GM21619 (cell line): ENCODE measurements around the gene IBA57.
"Not testable (repeated sequence)": the region's sequence is repeated elsewhere in the genome, so short reads cannot be mapped to it uniquely, and the experiment has no call there.

ENCODE experiments used
- ATAC-seq: cut with Tn5 transposase; IDR thresholded peaks from one replicate; pipeline ENCODE4 v1.9.1; 2021; ENCODE audit not compliant: unreplicated experiment

The IBA57 gene

DNA sequence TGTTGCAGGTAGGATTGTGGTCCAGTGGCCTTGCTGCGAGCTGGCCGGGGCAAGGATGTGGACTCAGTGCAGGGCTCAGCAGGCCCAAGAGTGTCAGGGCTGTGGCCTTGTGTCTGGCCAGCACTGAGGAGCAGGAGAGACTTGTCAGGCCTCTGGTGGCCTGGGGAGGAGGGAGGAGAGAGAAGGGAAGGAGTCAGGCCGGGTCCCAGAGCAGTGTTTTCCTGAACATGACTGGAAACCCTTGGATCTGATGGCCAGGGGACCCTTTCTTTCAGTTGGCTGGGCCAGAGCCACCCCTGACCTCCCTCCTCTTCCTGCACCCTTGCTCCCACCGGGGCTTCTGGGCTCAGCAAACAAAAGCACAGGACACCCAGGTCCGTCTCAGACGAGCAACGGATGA lies 5.1 kb downstream of the IBA57 start:
- ATAC-seq, result no peak

DNA sequence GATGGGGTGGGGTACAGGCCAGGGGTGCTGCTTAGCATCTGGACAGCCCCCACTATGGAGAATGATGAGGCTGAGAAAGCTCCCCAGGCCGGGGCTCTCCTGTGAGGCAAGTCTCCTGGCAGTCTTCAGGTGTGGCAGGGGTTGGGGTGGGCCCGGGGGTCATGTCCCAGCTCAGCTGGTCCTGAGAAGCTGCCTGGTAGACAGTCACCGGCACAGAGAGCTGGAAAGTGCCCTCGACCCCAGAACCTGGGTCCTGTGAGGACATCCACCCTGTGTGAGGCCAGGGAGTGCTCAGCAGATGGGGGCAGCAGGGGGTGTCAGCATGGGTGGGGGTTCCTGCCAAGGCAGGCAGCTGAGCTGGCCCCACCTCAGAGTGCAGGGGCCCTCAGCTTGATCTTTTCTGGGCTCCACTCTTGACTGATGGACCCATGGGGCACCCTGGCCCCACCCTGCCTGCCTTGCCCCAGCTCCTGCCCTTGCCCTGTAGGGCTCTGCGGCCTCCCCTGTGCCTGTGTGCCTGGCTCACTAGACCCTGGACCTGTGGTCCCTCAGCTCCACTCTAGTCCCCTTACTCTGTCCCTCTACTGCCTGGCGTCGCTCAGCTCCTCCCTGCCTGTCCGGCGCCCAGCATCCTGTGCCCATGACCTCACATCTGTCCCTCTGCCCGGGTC lies 5.8 kb downstream of the IBA57 start:
- no peak for ATAC-seq

DNA sequence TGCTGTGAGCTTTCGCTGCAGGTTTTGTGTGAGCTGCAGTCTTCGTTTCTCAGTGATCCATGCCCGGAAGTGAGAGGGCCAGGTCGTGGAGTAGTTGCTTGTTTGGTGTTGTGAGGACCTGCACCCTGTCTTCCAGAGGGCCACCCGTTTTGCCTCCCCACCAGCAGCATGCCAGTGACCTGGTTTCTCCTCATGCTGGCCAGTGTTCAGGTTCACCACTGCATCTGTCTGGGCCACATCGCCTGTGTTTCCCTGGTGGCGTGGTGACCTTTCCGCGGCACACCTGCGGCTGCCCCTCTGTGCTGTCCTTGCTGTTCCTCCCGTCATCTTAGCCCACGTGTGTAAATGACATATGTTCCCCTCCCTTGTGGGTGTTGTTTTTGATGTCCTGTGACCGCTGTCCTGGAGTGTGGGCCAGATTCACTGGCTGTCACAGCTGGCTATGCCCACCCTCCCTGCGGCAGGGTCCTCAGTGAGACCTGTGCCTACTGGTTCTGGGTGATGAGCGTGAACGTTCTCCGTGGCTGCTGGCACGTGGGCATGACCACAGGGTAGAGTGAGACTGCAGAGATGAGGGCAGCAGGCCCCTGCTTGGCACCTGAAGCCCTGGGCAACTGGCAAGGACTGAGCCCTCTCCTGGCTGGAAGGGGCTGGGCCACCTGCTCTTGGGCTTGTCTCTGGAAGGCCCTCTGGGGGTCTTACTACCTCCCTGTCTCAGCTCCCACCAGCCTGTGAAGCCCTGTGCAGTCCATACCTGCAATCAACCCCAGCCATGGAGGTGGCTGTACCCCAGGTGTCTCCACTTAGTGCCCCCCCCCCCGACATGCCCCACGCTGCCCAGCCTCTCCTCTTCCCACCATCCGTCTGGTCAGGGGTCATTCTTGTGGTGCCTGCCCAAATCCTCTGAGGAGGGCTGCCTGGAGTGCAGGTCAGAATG lies 7.3 kb downstream of the IBA57 start:
- ATAC-seq, result no peak

DNA sequence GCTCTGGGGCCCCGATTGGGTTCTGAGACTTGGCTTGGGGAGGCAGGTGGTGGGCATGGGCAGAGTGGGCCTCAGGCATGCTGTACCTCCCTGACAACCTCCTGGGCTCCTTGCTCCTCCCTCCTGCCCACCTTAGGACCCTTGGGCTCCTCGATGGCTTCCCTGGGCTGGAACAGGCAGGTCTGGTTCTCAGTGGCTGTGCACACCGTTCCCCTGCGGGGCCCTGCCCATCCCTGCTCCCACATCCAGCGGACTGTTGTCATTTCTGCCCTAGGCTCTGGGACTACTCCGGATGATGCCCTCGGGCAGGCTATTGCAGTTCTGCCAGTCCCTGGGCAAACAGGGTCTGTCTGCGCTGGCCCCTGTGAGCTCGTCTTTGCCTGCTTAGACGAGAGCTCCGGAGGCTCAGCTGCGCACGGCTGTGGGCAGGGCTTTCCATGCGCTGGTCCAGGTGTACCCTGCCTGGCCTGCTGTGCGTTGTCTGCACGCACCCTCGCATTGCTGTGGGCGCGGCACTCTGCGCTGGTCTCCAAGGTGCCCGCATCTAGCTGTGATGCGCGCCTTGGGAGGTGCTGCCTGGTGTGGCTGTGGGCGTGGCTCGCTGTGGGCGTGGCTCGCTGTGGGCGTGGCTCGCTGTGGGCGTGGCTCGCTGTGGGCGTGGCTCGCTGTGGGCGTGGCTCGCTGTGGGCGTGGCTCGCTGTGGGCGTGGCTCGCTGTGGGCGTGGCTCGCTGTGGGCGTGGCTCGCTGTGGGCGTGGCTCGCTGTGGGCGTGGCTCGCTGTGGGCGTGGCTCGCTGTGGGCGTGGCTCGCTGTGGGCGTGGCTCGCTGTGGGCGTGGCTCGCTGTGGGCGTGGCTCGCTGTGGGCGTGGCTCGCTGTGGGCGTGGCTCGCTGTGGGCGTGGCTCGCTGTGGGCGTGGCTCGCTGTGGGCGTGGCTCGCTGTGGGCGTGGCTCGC lies 8.2 kb downstream of the IBA57 start:
- not testable (repeated sequence) for ATAC-seq

DNA sequence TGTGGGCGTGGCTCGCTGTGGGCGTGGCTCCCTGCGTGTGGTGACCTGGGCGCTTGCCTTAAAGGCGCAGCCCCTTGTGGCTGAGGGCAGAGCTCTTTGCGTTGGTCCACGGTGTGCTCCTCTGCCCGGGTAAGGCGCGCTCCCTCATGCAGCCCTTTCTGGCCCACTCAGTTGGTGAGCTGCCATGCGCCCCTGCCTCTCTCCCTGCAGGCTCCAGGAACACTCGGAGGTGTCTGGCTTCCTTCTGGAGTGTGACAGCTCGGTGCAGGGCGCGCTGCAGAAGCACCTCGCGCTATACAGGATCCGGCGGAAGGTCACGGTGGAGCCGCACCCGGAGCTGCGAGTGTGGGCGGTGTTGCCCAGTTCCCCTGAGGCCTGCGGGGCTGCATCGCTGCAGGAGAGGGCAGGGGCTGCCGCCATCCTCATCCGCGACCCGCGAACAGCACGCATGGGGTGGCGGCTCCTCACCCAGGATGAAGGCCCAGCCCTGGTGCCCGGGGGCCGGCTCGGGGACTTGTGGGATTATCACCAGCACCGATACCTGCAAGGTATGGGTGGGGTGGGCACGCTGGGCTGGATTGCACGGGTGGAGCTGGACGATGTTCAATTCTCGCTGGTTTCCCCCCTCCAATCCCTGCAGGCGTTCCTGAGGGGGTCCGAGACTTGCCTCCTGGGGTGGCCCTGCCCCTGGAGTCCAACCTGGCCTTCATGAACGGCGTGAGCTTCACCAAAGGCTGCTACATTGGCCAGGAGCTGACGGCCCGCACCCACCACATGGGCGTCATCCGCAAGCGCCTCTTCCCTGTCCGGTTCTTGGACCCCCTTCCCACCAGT lies 9.1 kb downstream of the IBA57 start:
- no peak for ATAC-seq

DNA sequence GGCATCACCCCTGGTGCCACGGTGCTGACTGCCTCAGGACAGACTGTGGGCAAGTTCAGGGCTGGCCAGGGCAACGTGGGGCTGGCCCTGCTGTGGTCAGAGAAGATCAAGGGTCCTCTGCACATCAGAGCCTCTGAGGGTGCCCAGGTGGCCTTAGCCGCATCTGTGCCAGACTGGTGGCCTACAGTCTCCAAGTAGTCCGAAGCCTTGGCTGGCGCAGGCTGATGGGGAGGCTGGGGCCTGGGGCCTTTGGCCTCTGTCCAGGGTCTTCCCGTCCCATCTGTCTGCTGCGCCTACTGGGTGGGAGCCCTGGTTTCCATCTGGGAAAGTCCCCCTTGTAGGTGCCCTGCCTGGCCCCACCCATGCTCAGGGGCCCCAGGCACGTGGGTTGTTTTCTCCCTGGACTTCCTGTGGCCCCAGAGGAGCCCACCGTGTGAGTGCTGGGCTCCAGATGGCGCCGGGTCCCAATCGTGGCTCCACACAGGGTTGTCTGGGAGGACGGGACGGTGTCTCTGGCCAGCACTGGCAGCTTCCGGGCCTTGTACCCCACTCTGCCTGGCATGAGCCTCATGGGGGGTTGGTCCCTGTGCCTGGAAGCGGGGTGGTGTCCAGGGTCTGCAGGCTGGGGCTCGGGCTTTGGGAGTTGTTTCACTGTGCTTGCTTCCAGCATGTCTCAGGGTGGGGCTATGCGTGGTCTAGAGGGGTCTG lies 9.9 kb downstream of the IBA57 start:
- no peak for ATAC-seq

DNA sequence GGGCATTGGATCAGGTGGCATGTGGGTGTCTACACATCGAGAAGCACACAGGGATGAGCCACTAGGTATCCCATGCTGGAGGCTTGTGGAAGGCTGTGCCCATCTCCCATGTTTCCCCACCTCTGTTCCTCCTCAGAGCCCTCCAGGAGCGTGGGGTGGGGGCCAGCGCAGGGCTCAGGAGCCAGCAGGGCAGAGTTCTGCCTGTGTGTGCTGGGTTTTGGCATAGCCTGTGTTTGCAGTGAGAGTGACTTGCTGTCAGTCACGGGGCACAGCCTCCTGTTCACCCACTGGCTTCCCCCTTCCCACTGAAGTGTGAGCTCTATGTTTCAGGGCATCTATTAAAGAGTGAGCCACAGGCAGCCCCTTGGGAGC lies 10.4 kb downstream of the IBA57 start:
- ATAC-seq, result no peak

DNA sequence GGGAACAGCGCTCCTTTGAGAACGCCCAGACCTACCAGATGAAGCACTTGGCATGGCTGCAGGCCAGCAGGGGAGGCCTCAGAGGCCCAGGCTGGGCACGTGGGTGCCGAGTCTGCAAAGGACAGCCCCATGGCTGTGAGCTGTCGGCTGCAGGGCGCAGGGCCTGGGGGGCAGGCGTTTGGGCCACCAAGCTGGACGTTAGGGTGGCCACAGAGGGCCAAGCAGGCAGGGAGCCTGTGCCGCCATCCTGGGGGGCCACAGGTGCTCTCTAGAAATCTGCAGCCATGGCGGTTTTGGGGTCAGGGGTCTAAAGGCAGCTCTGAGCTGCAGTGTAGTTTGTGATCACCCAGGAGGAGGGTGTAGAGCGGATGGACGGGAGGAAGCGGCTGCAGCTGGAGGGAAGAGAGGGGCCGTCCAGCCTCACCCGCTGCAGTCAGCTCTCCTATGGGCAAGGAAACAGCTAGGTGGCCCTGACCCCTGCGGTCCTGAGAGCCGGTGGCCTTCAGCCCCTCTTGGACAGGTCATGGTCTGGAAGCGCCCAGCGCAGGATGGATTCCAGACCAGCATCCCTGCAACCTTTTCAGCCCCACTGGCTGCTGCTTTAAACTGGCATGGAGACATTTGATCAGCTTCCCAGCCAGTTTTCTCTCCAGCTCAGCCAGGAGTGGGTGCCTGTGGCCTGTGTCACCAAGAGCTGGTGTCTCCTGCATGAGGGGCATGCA lies 11.0 kb downstream of the IBA57 start:
- ATAC-seq, result no peak

DNA sequence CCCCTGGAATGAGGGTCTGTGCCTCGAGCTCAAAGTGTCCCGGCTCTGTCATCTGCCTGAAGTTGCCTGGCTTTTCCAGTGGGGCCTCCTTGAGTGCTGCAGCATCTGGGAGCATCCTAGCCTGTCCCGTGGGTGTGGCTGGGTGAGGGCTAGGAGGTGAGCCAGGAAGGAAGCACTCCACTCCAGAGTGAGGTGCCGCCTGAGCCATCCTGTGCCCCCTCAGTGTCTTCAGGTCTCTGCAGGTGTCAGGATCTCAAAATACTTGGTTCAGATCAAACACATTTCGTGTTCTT lies 11.5 kb downstream of the IBA57 start:
- no peak for ATAC-seq

DNA sequence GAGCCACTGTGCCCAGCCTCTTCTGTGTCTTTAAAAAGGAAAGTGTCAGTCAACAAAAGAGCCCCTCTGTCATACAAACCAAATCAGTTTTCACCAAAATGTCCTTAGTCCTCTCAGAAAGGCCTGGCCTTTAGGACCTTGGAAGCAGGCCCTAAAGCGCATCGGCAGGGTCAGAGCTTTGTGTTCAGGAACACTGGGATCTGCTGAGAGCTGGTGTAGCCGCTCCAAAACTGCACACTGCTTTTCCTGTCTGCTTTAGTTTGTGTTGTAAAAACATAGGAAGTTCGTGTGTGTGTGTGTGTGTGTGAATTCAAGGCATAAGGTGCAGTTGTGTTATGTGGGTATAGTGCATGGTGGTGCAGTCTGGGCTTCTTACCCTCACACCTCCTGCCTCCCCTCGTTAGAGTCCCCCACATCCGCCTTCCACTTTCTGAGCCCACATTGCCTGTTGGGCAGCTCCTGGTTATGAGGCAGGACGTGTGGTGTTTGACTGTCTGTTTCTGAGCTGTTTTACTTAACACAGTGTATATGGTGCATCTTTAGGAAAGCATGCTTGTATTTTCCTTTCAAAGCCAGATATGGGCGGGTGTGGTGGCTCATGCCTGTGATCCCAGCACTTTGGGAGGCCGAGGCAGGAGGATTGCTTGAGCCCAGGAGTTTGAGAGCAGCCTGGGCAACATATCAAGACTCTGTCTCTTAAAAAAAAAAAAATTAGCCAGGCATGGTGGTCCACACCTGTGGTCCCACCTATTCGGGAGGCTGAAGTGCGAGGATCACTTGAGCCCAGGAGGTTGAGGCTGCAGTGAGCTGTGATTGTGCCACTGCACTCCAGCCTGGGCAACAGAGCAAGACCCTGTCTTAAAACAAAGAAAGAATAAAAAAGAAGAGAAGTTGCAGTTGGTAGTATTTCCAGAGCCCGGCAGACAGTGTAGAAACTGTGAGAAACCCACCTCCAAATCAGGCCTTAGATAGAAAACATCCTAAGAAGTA lies 12.4 kb downstream of the IBA57 start:
- ATAC-seq, result no peak

DNA sequence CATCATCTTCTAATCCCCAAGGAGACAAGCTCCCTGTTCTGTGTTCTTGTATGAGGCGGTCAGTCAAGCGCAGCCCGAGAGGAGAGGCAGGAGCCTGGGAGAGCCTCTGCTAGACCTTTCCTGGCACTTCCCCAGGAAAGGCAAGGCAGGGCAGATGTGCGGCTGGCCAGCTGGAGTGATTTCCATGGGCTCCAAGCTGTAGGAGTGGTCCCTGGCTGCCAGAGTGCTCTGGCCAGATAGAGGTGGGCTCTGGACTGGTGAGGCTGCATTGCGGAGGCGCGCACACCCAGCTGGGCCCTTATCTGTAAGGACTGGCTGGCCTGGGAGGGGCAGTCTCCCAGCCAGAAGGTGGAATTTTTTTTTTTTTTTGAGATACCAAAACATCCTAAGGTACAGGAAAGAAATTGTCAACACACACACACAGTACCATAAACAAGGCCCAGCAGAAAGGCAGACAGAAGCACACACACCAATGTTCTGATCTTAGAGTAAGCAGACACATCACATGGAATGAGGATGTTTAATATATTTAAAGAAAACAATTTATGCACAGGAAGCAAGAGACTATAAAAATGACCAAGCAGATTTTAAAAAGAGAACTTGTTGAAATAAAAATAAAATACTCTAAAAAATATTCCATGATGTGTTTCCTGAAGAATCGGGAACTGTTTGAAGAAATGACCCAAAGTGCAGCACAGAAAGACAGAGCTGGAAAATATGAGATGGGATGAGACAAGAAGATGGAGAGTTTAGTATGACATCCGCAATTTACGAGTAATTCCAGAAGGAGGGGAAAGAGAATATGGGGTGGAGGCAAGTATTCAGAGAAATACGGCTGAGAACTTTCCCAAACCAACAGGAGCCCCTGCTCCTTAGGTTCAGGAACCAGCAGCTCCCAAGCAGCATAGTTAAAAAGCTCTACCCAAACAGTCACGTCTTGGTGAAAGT lies 13.4 kb downstream of the IBA57 start:
- no peak for ATAC-seq

DNA sequence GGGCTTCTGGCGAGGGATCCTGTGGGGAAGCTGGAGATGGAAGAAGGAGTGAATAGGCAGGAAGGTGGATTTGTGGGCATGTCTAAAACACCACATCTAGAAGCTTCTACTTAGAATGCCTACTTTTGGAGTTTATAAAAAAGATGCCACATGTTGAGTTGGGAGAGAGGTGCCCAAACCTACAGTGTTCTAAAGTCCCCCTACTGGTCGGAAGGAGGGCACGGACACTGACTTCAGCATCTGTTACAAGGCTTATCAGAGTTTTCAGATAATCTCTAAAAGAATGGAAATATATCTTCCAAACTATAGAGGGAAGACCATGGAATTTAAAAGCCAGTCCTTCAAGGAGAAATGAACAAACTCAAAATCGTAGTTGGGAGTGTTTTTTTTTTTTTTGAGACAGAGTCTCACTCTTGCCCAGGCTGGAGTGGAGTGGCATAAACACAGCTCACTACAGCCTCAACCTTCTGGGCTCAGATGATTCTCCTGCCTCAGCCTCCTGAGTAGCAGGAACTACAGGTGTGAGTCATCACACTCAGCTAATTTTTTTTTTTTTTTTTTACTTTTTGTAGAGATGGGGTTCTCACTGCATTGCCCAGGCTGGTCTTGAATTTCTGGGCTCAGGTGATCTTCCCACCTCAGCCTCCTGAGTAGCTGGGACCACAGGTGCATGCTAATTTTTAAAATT lies 14.8 kb downstream of the IBA57 start:
- ATAC-seq, result no peak

DNA sequence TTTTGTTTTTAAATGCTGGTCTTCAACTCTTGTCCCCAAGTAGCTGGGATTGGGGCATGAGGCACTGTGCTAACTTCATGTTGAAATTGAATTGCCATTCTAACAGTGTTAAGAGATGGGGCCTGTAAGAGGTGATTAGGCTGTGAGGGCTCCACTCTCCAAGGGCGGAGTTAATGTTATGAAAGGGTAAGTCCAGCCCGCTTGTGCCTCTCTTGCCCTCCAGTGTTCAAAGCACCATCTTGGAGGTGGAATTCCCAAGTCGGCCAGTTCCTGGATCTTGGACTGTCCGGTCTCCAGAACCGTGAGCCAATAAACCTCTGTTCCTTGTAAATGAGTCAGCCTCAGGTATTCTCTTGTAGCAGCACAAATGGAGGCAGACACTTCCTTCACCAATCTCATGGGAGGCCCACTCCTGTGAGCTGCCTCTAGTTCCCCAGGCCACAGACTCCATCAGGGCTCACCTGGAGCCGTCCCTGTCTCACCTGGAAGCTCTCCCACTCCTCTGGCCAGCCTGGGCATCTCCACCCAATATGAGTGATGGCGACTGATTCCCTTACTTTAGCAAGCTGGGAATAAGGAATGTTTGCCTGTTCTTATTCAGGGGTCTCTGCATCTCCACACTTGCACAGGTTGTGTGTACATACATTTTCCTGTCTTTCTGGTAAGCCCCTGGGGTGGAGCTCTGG lies 15.5 kb downstream of the IBA57 start:
- ATAC-seq, result no peak

DNA sequence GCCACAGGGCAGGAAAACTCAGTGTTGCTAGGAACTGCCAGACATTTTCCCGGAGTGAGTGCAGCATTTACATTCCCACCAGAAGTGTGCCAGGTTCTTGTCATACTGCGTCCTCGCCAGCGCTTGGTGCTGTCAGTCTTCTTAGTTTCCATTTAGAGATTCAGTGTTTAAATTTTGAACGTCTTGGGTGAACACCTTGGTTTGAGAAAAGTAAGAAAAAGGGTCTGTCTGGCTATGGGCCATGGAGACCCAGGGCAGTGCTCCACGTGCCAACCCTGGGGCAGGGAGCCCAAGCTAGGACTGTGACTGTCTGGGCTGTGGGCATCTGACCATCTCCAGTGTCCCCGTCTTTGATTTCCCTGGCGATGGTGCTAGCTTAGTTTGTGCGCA lies 16.0 kb downstream of the IBA57 start:
- ATAC-seq, result no peak

DNA sequence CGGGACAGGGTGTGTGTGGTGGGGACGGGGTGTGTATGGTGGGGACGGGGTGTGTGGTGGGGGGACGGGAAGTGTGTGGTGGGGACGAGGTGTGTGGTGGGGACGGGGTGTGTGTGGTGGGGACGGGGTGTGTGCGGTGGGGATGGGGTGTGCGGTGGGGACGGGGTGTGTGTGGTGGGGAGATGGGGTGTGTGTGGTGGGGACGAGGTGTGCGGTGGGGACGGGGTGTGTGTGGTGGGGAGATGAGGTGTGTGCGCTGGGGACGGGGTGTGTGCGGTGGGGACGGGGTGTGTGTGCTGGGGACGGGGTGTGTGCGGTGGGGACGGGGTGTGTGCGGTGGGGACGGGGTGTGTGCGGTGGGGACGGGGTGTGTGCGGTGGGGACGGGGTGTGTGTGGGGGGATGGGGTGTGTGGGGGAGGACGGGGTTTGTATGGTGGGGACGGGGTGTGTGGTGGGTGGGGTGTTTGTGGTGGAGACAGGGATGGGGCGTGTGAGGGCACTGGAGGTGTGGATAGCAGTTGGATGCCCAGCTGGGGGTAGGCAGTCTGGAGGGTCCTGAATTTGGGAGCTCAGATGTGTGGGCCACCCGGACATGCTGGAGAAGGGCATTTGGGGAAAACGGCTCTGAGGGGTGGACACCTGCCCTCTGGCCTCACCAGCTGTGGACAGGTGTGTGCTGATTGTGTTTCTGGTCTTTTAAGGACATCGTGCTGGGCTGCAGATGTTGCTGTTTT lies 16.9 kb downstream of the IBA57 start:
- no peak for ATAC-seq
